ENCODE results near the gene GCLC. TPM values are rescaled to one million over a fixed set of nuclear protein-coding genes. Genes with fewer than 3 reads are reported as not detected.
A peak's percentile ranks its signal among the peaks of the same experiment; 100 is the strongest.
"Not testable (repeated sequence)": the region's sequence is repeated elsewhere in the genome, so short reads cannot be mapped to it uniquely, and the experiment has no call there.

Gene GCLC
- total RNA-seq, 1 donor from 2014 or later: 26.0 TPM

- Histone ChIP-seq H3K4me3 (no peak overlapping the region), H3K9me3 (ENCODE audit: low read depth) (no peaks in the 10 kb centered on the region), H4K20me1 (ENCODE audit: low read depth) (no peaks in the 10 kb centered on the region), H3K79me2 (ENCODE audit: low read depth) (no peaks in the 10 kb centered on the region), H3K27ac (no peak overlapping the region), H3K4me2 (no peak overlapping the region), H3K36me3 (no peaks in the 10 kb centered on the region), H2AFZ (replicated peaks) (no peak overlapping the region), H3K27me3 (no peaks in the 10 kb centered on the region), H3F3A (ENCODE audit: low read depth) (no peaks in the 10 kb centered on the region), H3K9ac (no peak overlapping the region), H3K4me1 (no peaks in the 10 kb centered on the region)
- DNase-seq (ENCODE audit: low spot score): no peak
- no peak overlapping the region for H3K4me3 Mint-ChIP-seq
- H3K4me1 Mint-ChIP-seq: no peaks in the 10 kb centered on the region
- H3K36me3 Mint-ChIP-seq: no peaks in the 10 kb centered on the region
- TF ChIP-seq EZH2phosphoT487 (IDR thresholded peaks at IDR 0.05) (no peak), EZH2 (IDR thresholded peaks at IDR 0.05) (no peak)
- TF ChIP-seq, protein P1, sequence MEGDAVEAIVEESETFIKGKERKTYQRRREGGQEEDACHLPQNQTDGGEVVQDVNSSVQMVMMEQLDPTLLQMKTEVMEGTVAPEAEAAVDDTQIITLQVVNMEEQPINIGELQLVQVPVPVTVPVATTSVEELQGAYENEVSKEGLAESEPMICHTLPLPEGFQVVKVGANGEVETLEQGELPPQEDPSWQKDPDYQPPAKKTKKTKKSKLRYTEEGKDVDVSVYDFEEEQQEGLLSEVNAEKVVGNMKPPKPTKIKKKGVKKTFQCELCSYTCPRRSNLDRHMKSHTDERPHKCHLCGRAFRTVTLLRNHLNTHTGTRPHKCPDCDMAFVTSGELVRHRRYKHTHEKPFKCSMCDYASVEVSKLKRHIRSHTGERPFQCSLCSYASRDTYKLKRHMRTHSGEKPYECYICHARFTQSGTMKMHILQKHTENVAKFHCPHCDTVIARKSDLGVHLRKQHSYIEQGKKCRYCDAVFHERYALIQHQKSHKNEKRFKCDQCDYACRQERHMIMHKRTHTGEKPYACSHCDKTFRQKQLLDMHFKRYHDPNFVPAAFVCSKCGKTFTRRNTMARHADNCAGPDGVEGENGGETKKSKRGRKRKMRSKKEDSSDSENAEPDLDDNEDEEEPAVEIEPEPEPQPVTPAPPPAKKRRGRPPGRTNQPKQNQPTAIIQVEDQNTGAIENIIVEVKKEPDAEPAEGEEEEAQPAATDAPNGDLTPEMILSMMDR (IDR thresholded peaks at IDR 0.05): no peak
- no peaks in the 10 kb centered on the region for H3K9me3 Mint-ChIP-seq
- H3K27ac Mint-ChIP-seq: no peak overlapping the region
- no peaks in the 10 kb centered on the region for H3K27me3 Mint-ChIP-seq (ENCODE audit: insufficient read depth, low read depth)
Measured at GRCh38 chr6:53579338-53579737, 34.4 kb upstream of the GCLC start.

- no peaks in the 10 kb centered on the region for H3K9me3 ChIP-seq (ENCODE audit: low read depth)
- Mint-ChIP-seq H3K9me3 (no peaks in the 10 kb centered on the region), H3K36me3 (no peaks in the 10 kb centered on the region), H3K27ac (no peak overlapping the region), H3K4me3 (no peak overlapping the region), H3K27me3 (ENCODE audit: insufficient read depth, low read depth) (no peaks in the 10 kb centered on the region), H3K4me1 (no peaks in the 10 kb centered on the region)
- no peaks in the 10 kb centered on the region for H3K27me3 ChIP-seq
- no peak for DNase-seq (ENCODE audit: low spot score)
- no peaks in the 10 kb centered on the region for H3K36me3 ChIP-seq
- H3K9ac ChIP-seq: no peak overlapping the region
- no peak overlapping the region for H3K27ac ChIP-seq
- no peaks in the 10 kb centered on the region for H4K20me1 ChIP-seq (ENCODE audit: low read depth)
- H3K79me2 ChIP-seq (ENCODE audit: low read depth): no peaks in the 10 kb centered on the region
- no peaks in the 10 kb centered on the region for H3K4me1 ChIP-seq
- TF ChIP-seq, protein P1 (IDR thresholded peaks at IDR 0.05): no peak
- no peak for TF ChIP-seq EZH2 (IDR thresholded peaks at IDR 0.05)
- TF ChIP-seq EZH2phosphoT487 (IDR thresholded peaks at IDR 0.05): no peak
- H2AFZ ChIP-seq (replicated peaks): no peak overlapping the region
- no peaks in the 10 kb centered on the region for H3F3A ChIP-seq (ENCODE audit: low read depth)
- H3K4me2 ChIP-seq: no peak overlapping the region
- no peak overlapping the region for H3K4me3 ChIP-seq
Measured at GRCh38 chr6:53578371-53578770, 33.5 kb upstream of the GCLC start.

DNA sequence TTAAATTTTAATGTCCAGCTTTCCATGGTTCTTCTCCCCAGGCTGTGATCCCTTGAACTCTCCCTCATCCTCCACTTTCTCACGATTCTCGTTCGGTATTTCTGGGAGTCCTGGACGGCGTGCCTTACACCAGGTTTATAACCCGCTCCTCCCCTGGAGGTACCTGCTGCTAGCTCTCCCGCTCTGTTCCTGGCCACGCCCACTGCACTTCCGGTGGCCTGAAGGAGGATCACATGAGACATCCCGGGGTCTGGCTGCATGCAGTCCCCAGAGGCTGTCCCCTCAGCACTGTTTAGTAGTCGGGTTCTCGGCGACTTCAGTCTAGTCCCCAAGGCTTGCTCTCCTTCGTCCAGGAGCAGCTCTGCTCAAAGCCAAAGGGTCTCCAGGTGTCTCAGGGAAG, 28.4 kb upstream of the GCLC start:
- H3F3A ChIP-seq (ENCODE audit: low read depth): peaks cover 4% of the 10 kb centered on the region
- H3K4me3 Mint-ChIP-seq: no peak overlapping the region
- H4K20me1 ChIP-seq (ENCODE audit: low read depth): no peaks in the 10 kb centered on the region
- no peak overlapping the region for H3K9ac ChIP-seq
- H3K4me1 Mint-ChIP-seq: no peaks in the 10 kb centered on the region
- H3K27ac ChIP-seq: no peak overlapping the region
- TF ChIP-seq, protein P1 (IDR thresholded peaks at IDR 0.05): no peak
- DNase-seq (ENCODE audit: low spot score): no peak
- H3K4me3 ChIP-seq: no peak overlapping the region
- H3K27ac Mint-ChIP-seq: no peak overlapping the region
- H3K36me3 ChIP-seq: peaks cover 6% of the 10 kb centered on the region
- H3K79me2 ChIP-seq (ENCODE audit: low read depth): no peaks in the 10 kb centered on the region
- peaks cover 4% of the 10 kb centered on the region for H3K9me3 ChIP-seq (ENCODE audit: low read depth)
- no peak overlapping the region for H3K4me2 ChIP-seq
- H3K4me1 ChIP-seq: no peaks in the 10 kb centered on the region
- no peaks in the 10 kb centered on the region for H3K27me3 ChIP-seq
- peak overlapping the region; percentile 52 for H2AFZ ChIP-seq (replicated peaks)
- no peaks in the 10 kb centered on the region for H3K27me3 Mint-ChIP-seq (ENCODE audit: insufficient read depth, low read depth)
- H3K9me3 Mint-ChIP-seq: no peaks in the 10 kb centered on the region
- H3K36me3 Mint-ChIP-seq: no peaks in the 10 kb centered on the region

DNA sequence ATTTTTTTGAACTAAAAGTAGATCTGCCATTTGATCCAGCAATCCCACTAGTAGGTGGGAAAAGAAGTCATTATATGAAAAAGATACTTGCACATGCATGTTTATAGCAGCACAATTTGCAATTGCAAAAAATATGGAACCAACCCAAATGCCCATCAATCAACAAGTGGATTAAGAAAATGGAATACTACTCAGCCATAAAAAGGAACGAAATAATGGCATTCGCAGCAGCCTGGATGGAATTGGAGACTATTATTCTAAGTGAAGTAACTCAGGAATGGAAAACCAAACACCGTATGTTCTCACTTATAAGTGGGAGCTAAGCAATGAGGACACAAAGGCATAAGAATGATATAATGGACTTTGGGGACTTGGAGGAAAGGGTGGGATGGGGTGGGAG, 27.5 kb upstream of the GCLC start:
- H3K27ac Mint-ChIP-seq; H3K36me3 Mint-ChIP-seq; DNase-seq (ENCODE audit: low spot score); H3K4me3 ChIP-seq; H3K9me3 ChIP-seq (ENCODE audit: low read depth); H3K9ac ChIP-seq; H3K4me1 Mint-ChIP-seq; H3K27me3 Mint-ChIP-seq (ENCODE audit: insufficient read depth, low read depth); H3K4me1 ChIP-seq; H4K20me1 ChIP-seq (ENCODE audit: low read depth); H3K9me3 Mint-ChIP-seq; H3K4me2 ChIP-seq; H3K27me3 ChIP-seq; H2AFZ ChIP-seq (replicated peaks); H3K27ac ChIP-seq; H3K79me2 ChIP-seq (ENCODE audit: low read depth); H3F3A ChIP-seq (ENCODE audit: low read depth); H3K4me3 Mint-ChIP-seq; H3K36me3 ChIP-seq: not testable (repeated sequence)

All from neural progenitor cell (in vitro differentiated cells).